Gastrocnemius medialis (tissue), 4 donors: ENCODE data around the gene IL1RL1. TPM values are rescaled to one million over a fixed set of nuclear protein-coding genes. Genes with fewer than 3 reads are reported as not detected.
A peak's percentile ranks its signal among the peaks of the same experiment; 100 is the strongest.

Experiments
- ATAC-seq, 2 donors: fragments of 150-250 bp; one replicate each; pipeline ENCODE4 v1.9.1; 2016
- DNase-seq, 2 donors: peaks; one replicate each; pipeline ENCODE4 v3.0.0-alpha.2; 2019
- H3K27ac ChIP-seq, 4 donors: fragments of 200-600 bp; sonication (generic); 1 replicate in 1 of 4; 2 replicates in 3 of 4; pipeline ENCODE4 v1.5.1; 2016 to 2018; ENCODE audit warnings: mild to moderate bottlenecking in 2 of 4, moderate library complexity in 1 of 4
- H3K27me3 ChIP-seq, 3 donors: fragments of 200-600 bp; sonication (generic) in 2 of 3; 1 replicate in 1 of 3; 2 replicates in 2 of 3; pipeline versions ENCODE4 v1.5.1 to v1.6.0; 2016 to 2019; ENCODE audit warnings: mild to moderate bottlenecking in 1 of 3, moderate library complexity in 1 of 3
- H3K36me3 ChIP-seq, 2 donors: fragments of 200-600 bp; sonication (generic) in 1 of 2; one replicate each; pipeline ENCODE4 v1.5.1; 2017 to 2018
- H3K4me1 ChIP-seq, 2 donors: fragments of 200-600 bp; sonication (generic) in 1 of 2; one replicate each; pipeline ENCODE4 v1.5.1; 2016 to 2017; ENCODE audit warnings: mild to moderate bottlenecking in 2 of 2
- H3K4me3 ChIP-seq, 4 donors: fragments of 200-600 bp; sonication (generic) in 3 of 4; 1 replicate in 1 of 4; 2 replicates in 3 of 4; pipeline ENCODE4 v1.5.1; 2016 to 2019; ENCODE audit warnings: mild to moderate bottlenecking in 2 of 4
- H3K9me3 ChIP-seq, 3 donors: fragments of 200-600 bp; sonication (generic) in 2 of 3; 1 replicate in 1 of 3; 2 replicates in 2 of 3; pipeline ENCODE4 v1.5.1; 2016 to 2019
- CTCF ChIP-seq, 5 experiments: fragments of 450-650 bp in 3 of 5; fragments of 200-600 bp in 2 of 5; sonication (generic) in 2 of 5; IDR thresholded peaks in 4 of 5; conservative IDR thresholded peaks in 1 of 5; 1 replicate in 4 of 5; 2 replicates in 1 of 5; pipeline ENCODE4 v1.5.1; 2016 to 2019; ENCODE audit warnings: antibody characterized with exemption in 5 of 5, mild to moderate bottlenecking in 3 of 5, moderate library complexity in 3 of 5
- POLR2A ChIP-seq, 2 donors: fragments of 450-650 bp; IDR thresholded peaks; one replicate each; pipeline ENCODE4 v1.6.1; 2017; ENCODE audit warnings: antibody characterized with exemption in 2 of 2, mild to moderate bottlenecking in 2 of 2, moderate library complexity in 2 of 2
- in situ Hi-C, 4 donors: fragments of 200-750 bp; cut with MboI; loops; one replicate each; pipeline versions ENCODE4 v1.15.0 to v1.8.0; 2017; ENCODE audit warnings: low sequenced_read_pairs in 4 of 4
- intact Hi-C: fragments of 100-400 bp; cut with DNase I; formaldehyde crosslinking; loops from one replicate; pipeline ENCODE4 v1.15.1; 2023; ENCODE audit warnings: low total_unique reads
- total RNA-seq, 4 donors: library from RNA; depleted of rRNA; stranded (reverse); fragments of >200 nt; gene quantifications; one replicate each; pipeline versions ENCODE4 v1.1.0 to v1.2.3, GENCODE V29; 2016

Gene IL1RL1
- total RNA-seq, 4 donors from 2014 or later: 0.82 to 6.8 (median 2.7) TPM

- DNase-seq: no peak
- in situ Hi-C loops (loop anchor here in 1 of 4 donors (25.0 kb wide), 1 partner anchor 158 kb away; no protein-coding TSS in a partner anchor), intact Hi-C loops (no loop called here)
- H3K36me3 ChIP-seq: no peaks in the 10 kb centered on the region
- TF ChIP-seq POLR2A (IDR thresholded peaks at IDR 0.05) (no peak), CTCF (IDR thresholded peaks at IDR 0.05 in 4 of 5, conservative IDR thresholded peaks at IDR 0.05 in 1 of 5) (no peak)
- H3K4me1 ChIP-seq: no peaks in the 10 kb centered on the region
- H3K9me3 ChIP-seq: no peaks in the 10 kb centered on the region
- H3K27ac ChIP-seq: peak overlapping the region in 1 of 4 donors; percentile 78
- H3K27me3 ChIP-seq: no peaks in the 10 kb centered on the region
- H3K4me3 ChIP-seq: no peak overlapping the region
- ATAC-seq: no peak
Measured at GRCh38 chr2:102279391-102279735, 32.0 kb upstream of the IL1RL1 start.

- Histone ChIP-seq H3K9me3 (no peaks in the 10 kb centered on the region), H3K27ac (no peak overlapping the region), H3K4me3 (no peak overlapping the region), H3K27me3 (no peaks in the 10 kb centered on the region), H3K4me1 (no peaks in the 10 kb centered on the region), H3K36me3 (no peaks in the 10 kb centered on the region)
- TF ChIP-seq CTCF (IDR thresholded peaks at IDR 0.05 in 4 of 5, conservative IDR thresholded peaks at IDR 0.05 in 1 of 5) (no peak), POLR2A (IDR thresholded peaks at IDR 0.05) (no peak)
- intact Hi-C loops (no loop called here), in situ Hi-C loops (loop anchor here in 1 of 4 donors (25.0 kb wide), 1 partner anchor 155 kb away; no protein-coding TSS in a partner anchor)
- ATAC-seq: no peak
- no peak for DNase-seq
Measured at GRCh38 chr2:102282678-102283091, 28.7 kb upstream of the IL1RL1 start.

GRCh38 chr2:102283996-102284395, 27.4 kb upstream of the IL1RL1 start:
- Histone ChIP-seq H3K36me3 (no peaks in the 10 kb centered on the region), H3K9me3 (no peaks in the 10 kb centered on the region), H3K27ac (no peak overlapping the region), H3K4me3 (no peak overlapping the region), H3K4me1 (no peaks in the 10 kb centered on the region), H3K27me3 (no peaks in the 10 kb centered on the region)
- intact Hi-C loops (no loop called here), in situ Hi-C loops (loop anchor here in 1 of 4 donors (25.0 kb wide), 1 partner anchor 153 kb away; no protein-coding TSS in a partner anchor)
- no peak for ATAC-seq
- no peak for DNase-seq
- TF ChIP-seq CTCF (IDR thresholded peaks at IDR 0.05 in 4 of 5, conservative IDR thresholded peaks at IDR 0.05 in 1 of 5) (no peak), POLR2A (IDR thresholded peaks at IDR 0.05) (no peak)

- intact Hi-C loops: no loop called here
- H3K36me3 ChIP-seq: no peaks in the 10 kb centered on the region
- in situ Hi-C loops: loop anchor here in 1 of 4 donors (25.0 kb wide), 1 partner anchor 153 kb away; no protein-coding TSS in a partner anchor
- no peak overlapping the region for H3K27ac ChIP-seq
- DNase-seq (no peak), ATAC-seq (no peak)
- TF ChIP-seq CTCF (IDR thresholded peaks at IDR 0.05 in 4 of 5, conservative IDR thresholded peaks at IDR 0.05 in 1 of 5) (no peak), POLR2A (IDR thresholded peaks at IDR 0.05) (no peak)
- no peaks in the 10 kb centered on the region for H3K27me3 ChIP-seq
- no peaks in the 10 kb centered on the region for H3K4me1 ChIP-seq
- H3K4me3 ChIP-seq: no peak overlapping the region
- H3K9me3 ChIP-seq: no peaks in the 10 kb centered on the region
Measured at GRCh38 chr2:102284611-102285010, 26.8 kb upstream of the IL1RL1 start.

- Histone ChIP-seq H3K4me1 (no peaks in the 10 kb centered on the region), H3K4me3 (no peak overlapping the region), H3K9me3 (no peaks in the 10 kb centered on the region), H3K27ac (no peak overlapping the region), H3K27me3 (no peaks in the 10 kb centered on the region), H3K36me3 (no peaks in the 10 kb centered on the region)
- TF ChIP-seq POLR2A (IDR thresholded peaks at IDR 0.05) (no peak), CTCF (IDR thresholded peaks at IDR 0.05 in 4 of 5, conservative IDR thresholded peaks at IDR 0.05 in 1 of 5) (no peak)
- no peak for ATAC-seq
- in situ Hi-C loops: loop anchor here in 1 of 4 donors (25.0 kb wide), 1 partner anchor 152 kb away; no protein-coding TSS in a partner anchor
- intact Hi-C loops: no loop called here
- no peak for DNase-seq
Measured at GRCh38 chr2:102285368-102285767, 26.0 kb upstream of the IL1RL1 start.
